PC-3 (cell line): ENCODE measurements around the gene CAST. TPM values are rescaled to one million over a fixed set of nuclear protein-coding genes. Genes with fewer than 3 reads are reported as not detected.

ENCODE experiments used
- ATAC-seq: fragments of 200-7000 bp; cut with Tn5 transposase; 2 replicates; pipeline ENCODE4 v1.9.1; 2020; ENCODE audit warnings: mild to moderate bottlenecking, moderate library complexity
- BruUV-seq: library from RNA; stranded (reverse); fragments of 400-500 nt; replicated peaks from 2 replicates; lab custom pipeline; 2021; lab: Mats Ljungman, UMichigan
- CTCF ChIA-PET: fragments of 300-600 bp; sonication (Branson Sonifier 250); formaldehyde crosslinking; loops from one replicate; lab custom pipeline; 2022; ENCODE audit warnings: antibody characterized with exemption; lab: Charles Lee
- POLR2A ChIA-PET: fragments of 300-600 bp; sonication (Branson Sonifier 250); formaldehyde crosslinking; loops from one replicate; lab custom pipeline; 2022; ENCODE audit warnings: antibody characterized with exemption; ENCODE audit not compliant: unreplicated experiment; lab: Charles Lee
- DNase-seq: peaks from one replicate; pipeline ENCODE4 v3.0.0-alpha.2; 2015
- H2AFZ ChIP-seq: fragments of 300-600 bp; sonication (generic); 2 replicates; pipeline ENCODE4 v1.6.0; 2016; ENCODE audit warnings: antibody characterized with exemption, low read length
- H3F3A ChIP-seq: fragments of 300-600 bp; sonication (generic); one replicate; pipeline ENCODE4 v1.6.0; 2017; ENCODE audit warnings: antibody characterized with exemption, low read length, control low read depth, mild to moderate bottlenecking; ENCODE audit not compliant: unreplicated experiment
- H3K27ac ChIP-seq: fragments of 300-600 bp; sonication (generic); 2 replicates; pipeline ENCODE4 v1.5.1; 2016; ENCODE audit warnings: mild to moderate bottlenecking, low read length
- H3K27me3 ChIP-seq: fragments of 300-600 bp; sonication (generic); 2 replicates; pipeline ENCODE4 v1.6.1; 2016; ENCODE audit warnings: low read length, mixed read lengths
- H3K36me3 ChIP-seq: fragments of 300-600 bp; sonication (generic); 2 replicates; pipeline ENCODE4 v1.6.1; 2016; ENCODE audit warnings: low read depth, mixed run types, low read length, mixed read lengths
- H3K4me1 ChIP-seq: fragments of 300-600 bp; sonication (generic); 2 replicates; pipeline ENCODE4 v1.5.1; 2016; ENCODE audit warnings: low read length; ENCODE audit not compliant: insufficient read depth
- H3K4me2 ChIP-seq: fragments of 300-600 bp; sonication (generic); 2 replicates; pipeline ENCODE4 v1.6.0; 2016; ENCODE audit warnings: low read length
- H3K4me3 ChIP-seq: fragments of 300-600 bp; sonication (generic); 2 replicates; pipeline ENCODE4 v1.5.1; 2016; ENCODE audit warnings: mild to moderate bottlenecking, low read length, mixed read lengths
- H3K79me2 ChIP-seq: fragments of 300-600 bp; sonication (generic); 2 replicates; pipeline ENCODE4 v1.6.1; 2017; ENCODE audit warnings: low read length, mixed read lengths
- H3K9ac ChIP-seq: fragments of 300-600 bp; sonication (generic); 2 replicates; pipeline ENCODE4 v1.6.0; 2016; ENCODE audit warnings: mild to moderate bottlenecking, low read length
- H3K9me2 ChIP-seq: fragments of 300-600 bp; sonication (generic); replicated peaks from 2 replicates; pipeline ENCODE4 v1.6.1; 2016; ENCODE audit warnings: mixed run types, low read length, mixed read lengths
- H3K9me3 ChIP-seq: fragments of 300-600 bp; sonication (generic); 2 replicates; pipeline ENCODE4 v1.6.1; 2016; ENCODE audit warnings: low read length, mixed read lengths
- H4K20me1 ChIP-seq: fragments of 300-600 bp; sonication (generic); 2 replicates; pipeline ENCODE4 v1.6.1; 2016; ENCODE audit warnings: low read length, mixed read lengths
- CTCF ChIP-seq: fragments of 300-600 bp; sonication (generic); conservative IDR thresholded peaks from 2 replicates; pipeline ENCODE4 v1.5.1; 2017; ENCODE audit warnings: antibody characterized with exemption, low read depth, mild to moderate bottlenecking, low read length
- EZH2 ChIP-seq: fragments of 300-600 bp; sonication (generic); IDR thresholded peaks from one replicate; pipeline ENCODE4 v1.6.1; 2017; ENCODE audit warnings: antibody characterized with exemption, mild to moderate bottlenecking, low read length; ENCODE audit not compliant: unreplicated experiment
- EZH2phosphoT487 ChIP-seq: fragments of 300-600 bp; sonication (generic); IDR thresholded peaks from 2 replicates; pipeline ENCODE4 v1.6.1; 2018; ENCODE audit warnings: mild to moderate bottlenecking, antibody characterized with exemption, low read length, borderline replicate concordance
- intact Hi-C: fragments of 100-400 bp; cut with micrococcal nuclease; formaldehyde crosslinking; loops from 2 replicates; pipeline ENCODE4 v1.9.0; 2023
- total RNA-seq: library from RNA; depleted of rRNA; stranded (reverse); fragments of >200 nt; gene quantifications from 2 replicates; pipeline ENCODE4 v1.2.3, GENCODE V29; 2014

The CAST gene
- total RNA-seq, 1 experiment from 2014 or later, result 73.2 TPM

GRCh38 chr5:96699186-96699820 lies 37.1 kb downstream of the CAST start:
- no TSS peak for BruUV-seq
- Histone ChIP-seq H4K20me1 (no peaks in the 10 kb centered on the region), H2AFZ (no peak overlapping the region), H3K9me2 (no peaks in the 10 kb centered on the region), H3K79me2 (no peaks in the 10 kb centered on the region; the same call in 1 of the 2 replicates), H3K27me3 (no peaks in the 10 kb centered on the region), H3K9me3 (no peaks in the 10 kb centered on the region), H3F3A (no peaks in the 10 kb centered on the region), H3K27ac (no peak overlapping the region), H3K9ac (no peak overlapping the region), H3K4me3 (no peak overlapping the region), H3K4me2 (no peak overlapping the region), H3K4me1 (peaks cover 16% of the 10 kb centered on the region), H3K36me3 (peaks cover 3% of the 10 kb centered on the region)
- ATAC-seq (no peak), DNase-seq (no peak)
- POLR2A ChIA-PET, result no interaction called here
- TF ChIP-seq CTCF (no peak), EZH2 (no peak), EZH2phosphoT487 (no peak)
- CTCF ChIA-PET, result no interaction called here
- intact Hi-C loops, result no loop called here

GRCh38 chr5:96702503-96703383 lies 40.6 kb downstream of the CAST start:
- Histone ChIP-seq H3K9ac (no peak overlapping the region), H2AFZ (no peak overlapping the region), H3K27me3 (no peaks in the 10 kb centered on the region), H3F3A (no peaks in the 10 kb centered on the region), H3K4me3 (no peak overlapping the region), H4K20me1 (no peaks in the 10 kb centered on the region), H3K4me1 (peaks cover 16% of the 10 kb centered on the region), H3K79me2 (no peaks in the 10 kb centered on the region; the same call in 1 of the 2 replicates), H3K36me3 (no peaks in the 10 kb centered on the region; the same call in 1 of the 2 replicates), H3K9me2 (no peaks in the 10 kb centered on the region), H3K27ac (no peak overlapping the region), H3K9me3 (no peaks in the 10 kb centered on the region), H3K4me2 (no peak overlapping the region)
- ChIA-PET POLR2A (no interaction called here), CTCF (no interaction called here)
- DNase-seq, result no peak
- no TSS peak for BruUV-seq
- no peak for TF ChIP-seq EZH2
- no peak for TF ChIP-seq CTCF
- TF ChIP-seq EZH2phosphoT487, result no peak
- intact Hi-C loops, result no loop called here
- no peak for ATAC-seq
